ENCODE measurements around the gene SPATA13. TPM values are rescaled to one million over a fixed set of nuclear protein-coding genes. Genes with fewer than 3 reads are reported as not detected.

Gene SPATA13
- total and polyA plus RNA-seq, 2 donors (not counting 3 experiments of a cell fraction or from before 2014, with no cell fraction given) = 6.6 to 12.9 TPM

DNA sequence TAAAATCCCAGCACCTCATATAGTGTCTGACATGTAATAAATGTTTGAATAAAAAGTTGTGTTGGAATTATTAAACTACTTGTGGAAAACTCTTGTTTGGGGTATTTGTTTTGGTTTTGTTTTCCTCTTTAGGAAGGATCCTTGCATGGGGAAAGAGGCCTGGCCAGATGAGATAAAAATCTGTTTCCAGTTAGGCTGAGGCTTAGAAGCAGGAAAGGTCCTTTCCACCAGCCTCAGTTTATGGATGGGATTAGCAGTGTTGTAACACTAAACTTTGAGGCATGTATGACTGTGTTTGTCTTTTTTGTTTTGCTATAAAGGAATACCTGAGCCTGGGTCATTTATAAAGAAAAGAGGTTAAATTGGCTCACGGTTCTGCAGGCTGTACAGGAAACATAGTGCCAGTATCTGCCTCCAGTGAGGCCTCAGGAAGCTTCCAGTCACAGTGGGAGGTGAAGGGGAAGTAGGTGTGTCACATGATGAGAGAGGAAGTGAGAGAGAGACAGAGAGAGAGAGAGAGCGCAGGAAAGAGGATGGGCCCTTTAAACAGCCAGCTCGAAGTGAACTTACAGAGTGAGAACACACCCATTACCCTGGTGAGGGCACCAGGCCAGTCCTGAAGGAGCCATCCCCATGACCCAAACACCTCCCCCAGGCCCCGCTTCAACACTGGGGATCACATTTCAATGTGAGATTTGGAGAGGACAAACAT is 21.6 kb downstream of the SPATA13 start:
- H2AFZ ChIP-seq (ENCODE audit: low read depth, low read length) = no peak overlapping the region
- TF ChIP-seq, protein P1, sequence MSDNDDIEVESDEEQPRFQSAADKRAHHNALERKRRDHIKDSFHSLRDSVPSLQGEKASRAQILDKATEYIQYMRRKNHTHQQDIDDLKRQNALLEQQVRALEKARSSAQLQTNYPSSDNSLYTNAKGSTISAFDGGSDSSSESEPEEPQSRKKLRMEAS (IDR thresholded peaks at IDR 0.05; ENCODE audit: insufficient read depth, insufficient read length) = no peak
- TF ChIP-seq FOS (IDR thresholded peaks at IDR 0.05; ENCODE audit: borderline replicate concordance, insufficient read depth, low read length) (no peak), EZH2 (IDR thresholded peaks at IDR 0.05; ENCODE audit: borderline replicate concordance, low read depth, low read length, severe bottlenecking) (no peak), MYC (IDR thresholded peaks at IDR 0.05; ENCODE audit: low read depth, low read length) (no peak), JUN (IDR thresholded peaks at IDR 0.05; ENCODE audit: borderline replicate concordance, insufficient read depth, insufficient read length, low read depth) (no peak), POLR2A (IDR thresholded peaks at IDR 0.05; ENCODE audit: low read depth, low read length) (no peak)
- TF ChIP-seq, protein P2, sequence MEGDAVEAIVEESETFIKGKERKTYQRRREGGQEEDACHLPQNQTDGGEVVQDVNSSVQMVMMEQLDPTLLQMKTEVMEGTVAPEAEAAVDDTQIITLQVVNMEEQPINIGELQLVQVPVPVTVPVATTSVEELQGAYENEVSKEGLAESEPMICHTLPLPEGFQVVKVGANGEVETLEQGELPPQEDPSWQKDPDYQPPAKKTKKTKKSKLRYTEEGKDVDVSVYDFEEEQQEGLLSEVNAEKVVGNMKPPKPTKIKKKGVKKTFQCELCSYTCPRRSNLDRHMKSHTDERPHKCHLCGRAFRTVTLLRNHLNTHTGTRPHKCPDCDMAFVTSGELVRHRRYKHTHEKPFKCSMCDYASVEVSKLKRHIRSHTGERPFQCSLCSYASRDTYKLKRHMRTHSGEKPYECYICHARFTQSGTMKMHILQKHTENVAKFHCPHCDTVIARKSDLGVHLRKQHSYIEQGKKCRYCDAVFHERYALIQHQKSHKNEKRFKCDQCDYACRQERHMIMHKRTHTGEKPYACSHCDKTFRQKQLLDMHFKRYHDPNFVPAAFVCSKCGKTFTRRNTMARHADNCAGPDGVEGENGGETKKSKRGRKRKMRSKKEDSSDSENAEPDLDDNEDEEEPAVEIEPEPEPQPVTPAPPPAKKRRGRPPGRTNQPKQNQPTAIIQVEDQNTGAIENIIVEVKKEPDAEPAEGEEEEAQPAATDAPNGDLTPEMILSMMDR (IDR thresholded peaks at IDR 0.05; ENCODE audit: extremely low read depth in 1 of 2, insufficient read depth in 1 of 2, low read depth in 1 of 2, low read length in 2 of 2) = no peak
- H3K9ac ChIP-seq (replicated peaks; ENCODE audit: extremely low read depth, insufficient read depth, low read length) = no peak overlapping the region
- no peak for FAIRE-seq
- ChIA-PET POLR2A (no interaction called here), CTCF (no interaction called here)
- H3K4me1 ChIP-seq (ENCODE audit: control insufficient read depth, extremely low read depth, insufficient read depth, low read length) = peaks cover 6% of the 10 kb centered on the region
- peaks cover 24% of the 10 kb centered on the region for H3K79me2 ChIP-seq (ENCODE audit: control insufficient read depth, insufficient read depth, low read length)
- H3K9me1 ChIP-seq (replicated peaks; ENCODE audit: control insufficient read depth, extremely low read depth, insufficient read depth, low read length) = no peaks in the 10 kb centered on the region
- no peak overlapping the region for H3K4me3 ChIP-seq (replicated peaks in 1 of 3; ENCODE audit: insufficient read depth in 1 of 3, low read depth in 1 of 3, low read length in 3 of 3)
- no peaks in the 10 kb centered on the region for H3K27me3 ChIP-seq (ENCODE audit: control insufficient read depth in 2 of 2, insufficient read depth in 2 of 2, low read length in 2 of 2)
- no TSS peak for BruUV-seq (replicated peaks)
- no peak overlapping the region for H3K27ac ChIP-seq (ENCODE audit: insufficient read depth, low read depth, low read length)
- no peaks in the 10 kb centered on the region for H3K36me3 ChIP-seq (ENCODE audit: control insufficient read depth in 2 of 2, extremely low read depth in 1 of 2, insufficient read depth in 2 of 2, low read length in 2 of 2)
- no peaks in the 10 kb centered on the region for H3K9me3 ChIP-seq (replicated peaks; ENCODE audit: control insufficient read depth, insufficient read depth, low read length)
- intact Hi-C loops (cut with micrococcal nuclease) (no loop called here), dilution Hi-C loops (cut with MboI; ENCODE audit: extremely low pct_ligation_motif_present, low sequenced_read_pairs) (no loop called here)
- no peaks in the 10 kb centered on the region for H4K20me1 ChIP-seq (replicated peaks; ENCODE audit: control insufficient read depth, extremely low read depth, insufficient read depth, low read length)
- no peak for DNase-seq (ENCODE audit: low read depth, low spot score)
- no peak overlapping the region for H3K4me2 ChIP-seq (ENCODE audit: insufficient read depth, low read length)

Data from endothelial cell of umbilical vein (primary cell).